ENCODE results near the gene TK2. TPM values are rescaled to one million over a fixed set of nuclear protein-coding genes. Genes with fewer than 3 reads are reported as not detected.

Gene TK2
- total RNA-seq, 1 donor: 73.5 TPM

GRCh38 chr16:66494916-66495315 lies 55.0 kb downstream of the TK2 start:
- Histone ChIP-seq H3K27ac (ENCODE audit: low read depth, low read length) (no peak overlapping the region), H3K4me2 (ENCODE audit: insufficient read depth, low read length) (no peak overlapping the region), H2AFZ (ENCODE audit: low read length) (no peak overlapping the region), H3K36me3 (ENCODE audit: insufficient read depth, low read length) (no peaks in the 10 kb centered on the region), H3K9me3 (ENCODE audit: low read depth, low read length) (no peaks in the 10 kb centered on the region), H3K27me3 (ENCODE audit: insufficient read depth, low read length) (no peaks in the 10 kb centered on the region), H4K20me1 (ENCODE audit: insufficient read depth, low read length) (no peaks in the 10 kb centered on the region), H3K79me2 (ENCODE audit: insufficient read depth, low read length) (no peaks in the 10 kb centered on the region), H3K4me1 (ENCODE audit: insufficient read depth, low read length) (no peaks in the 10 kb centered on the region), H3K4me3 (ENCODE audit: insufficient read depth, low read length) (no peak overlapping the region)
- TF ChIP-seq CTCF (IDR thresholded peaks at IDR 0.05; ENCODE audit: extremely low read depth, low read depth, low read length): no peak
- DNase-seq (ENCODE audit: insufficient read length, low spot score, missing footprints): no peak

GRCh38 chr16:66493490-66494401 lies 56.2 kb downstream of the TK2 start:
- no peak overlapping the region for H3K4me3 ChIP-seq (ENCODE audit: insufficient read depth, low read length)
- no peak overlapping the region for H3K4me2 ChIP-seq (ENCODE audit: insufficient read depth, low read length)
- TF ChIP-seq CTCF (IDR thresholded peaks at IDR 0.05; ENCODE audit: extremely low read depth, low read depth, low read length): no peak
- no peaks in the 10 kb centered on the region for H3K9me3 ChIP-seq (ENCODE audit: low read depth, low read length)
- H3K36me3 ChIP-seq (ENCODE audit: insufficient read depth, low read length): no peaks in the 10 kb centered on the region
- peaks cover 6% of the 10 kb centered on the region for H3K4me1 ChIP-seq (ENCODE audit: insufficient read depth, low read length)
- DNase-seq (ENCODE audit: insufficient read length, low spot score, missing footprints): peak; percentile 22
- no peak overlapping the region for H3K27ac ChIP-seq (ENCODE audit: low read depth, low read length)
- no peaks in the 10 kb centered on the region for H3K79me2 ChIP-seq (ENCODE audit: insufficient read depth, low read length)
- no peak overlapping the region for H2AFZ ChIP-seq (ENCODE audit: low read length)
- no peaks in the 10 kb centered on the region for H3K27me3 ChIP-seq (ENCODE audit: insufficient read depth, low read length)
- no peaks in the 10 kb centered on the region for H4K20me1 ChIP-seq (ENCODE audit: insufficient read depth, low read length)

GRCh38 chr16:66491716-66492064 lies 58.2 kb downstream of the TK2 start:
- no peak overlapping the region for H3K4me3 ChIP-seq (ENCODE audit: insufficient read depth, low read length)
- no peaks in the 10 kb centered on the region for H3K36me3 ChIP-seq (ENCODE audit: insufficient read depth, low read length)
- no peak for TF ChIP-seq CTCF (IDR thresholded peaks at IDR 0.05; ENCODE audit: extremely low read depth, low read depth, low read length)
- H3K4me1 ChIP-seq (ENCODE audit: insufficient read depth, low read length): peaks cover 22% of the 10 kb centered on the region
- H3K4me2 ChIP-seq (ENCODE audit: insufficient read depth, low read length): no peak overlapping the region
- H3K9me3 ChIP-seq (ENCODE audit: low read depth, low read length): no peaks in the 10 kb centered on the region
- H3K27me3 ChIP-seq (ENCODE audit: insufficient read depth, low read length): no peaks in the 10 kb centered on the region
- DNase-seq (ENCODE audit: insufficient read length, low spot score, missing footprints): no peak
- H3K79me2 ChIP-seq (ENCODE audit: insufficient read depth, low read length): no peaks in the 10 kb centered on the region
- no peak overlapping the region for H2AFZ ChIP-seq (ENCODE audit: low read length)
- H3K27ac ChIP-seq (ENCODE audit: low read depth, low read length): no peak overlapping the region
- peaks cover 4% of the 10 kb centered on the region for H4K20me1 ChIP-seq (ENCODE audit: insufficient read depth, low read length)
